CD4-positive, CD25-positive, alpha-beta regulatory T cell (primary cell): Measurements from ENCODE around the gene SMIM41. TPM values are rescaled to one million over a fixed set of nuclear protein-coding genes. Genes with fewer than 3 reads are reported as not detected.

Experiments
- ATAC-seq, 2 donors: fragments of 150-1000 bp; cut with Tn5 transposase; one replicate each; pipeline ENCODE4 v1.10.0; 2021; ENCODE audit warnings: low read depth in 2 of 2, moderate number of reproducible peaks in 2 of 2, moderate library complexity in 1 of 2
- DNase-seq, 3 donors: peaks; one replicate each; pipeline versions ENCODE4 v3.0.0 to v3.0.0-alpha.2; 2012 to 2022; ENCODE audit warnings: mixed read lengths in 1 of 3
- H3K27ac ChIP-seq: one replicate; pipeline ENCODE4 v1.7.0; 2013; ENCODE audit warnings: mild to moderate bottlenecking, low read length; ENCODE audit not compliant: insufficient read depth, poor library complexity, severe bottlenecking
- H3K27me3 ChIP-seq: one replicate; pipeline ENCODE4 v1.7.0; 2013; ENCODE audit warnings: low read length; ENCODE audit not compliant: control insufficient read depth, insufficient read depth
- H3K36me3 ChIP-seq: one replicate; pipeline ENCODE4 v1.7.0; 2013; ENCODE audit warnings: mild to moderate bottlenecking, low read length, moderate library complexity; ENCODE audit not compliant: control insufficient read depth, insufficient read depth
- H3K4me1 ChIP-seq: 2 replicates; pipeline ENCODE4 v1.7.0; 2013; ENCODE audit warnings: mild to moderate bottlenecking, low read length; ENCODE audit not compliant: insufficient read depth, control insufficient read depth, poor library complexity, severe bottlenecking
- H3K4me3 ChIP-seq: one replicate; pipeline ENCODE4 v1.7.0; 2013; ENCODE audit warnings: low read depth, mild to moderate bottlenecking, low read length, moderate library complexity
- H3K9me3 ChIP-seq, 2 experiments: 1 replicate in 1 of 2; 2 replicates in 1 of 2; pipeline ENCODE4 v1.7.0; 2013; ENCODE audit warnings: low read length in 2 of 2, mild to moderate bottlenecking in 1 of 2, moderate library complexity in 1 of 2; ENCODE audit not compliant: control insufficient read depth in 2 of 2
- H3K27ac Mint-ChIP-seq, 3 donors: one replicate each; pipeline ENCODE4 v1.8.0; 2020 to 2022; ENCODE audit warnings: mild to moderate bottlenecking in 3 of 3, mixed read lengths in 3 of 3, moderate library complexity in 2 of 3
- H3K27me3 Mint-ChIP-seq: one replicate; pipeline ENCODE4 v1.8.0; 2022; ENCODE audit warnings: mild to moderate bottlenecking, mixed read lengths
- H3K36me3 Mint-ChIP-seq: one replicate; pipeline ENCODE4 v1.8.0; 2020; ENCODE audit warnings: mixed read lengths
- H3K4me1 Mint-ChIP-seq, 4 donors: one replicate each; pipeline ENCODE4 v1.8.0; 2020 to 2022; ENCODE audit warnings: mixed read lengths in 4 of 4, mild to moderate bottlenecking in 1 of 4
- H3K4me3 Mint-ChIP-seq, 4 donors: one replicate each; pipeline ENCODE4 v1.8.0; 2020 to 2022; ENCODE audit warnings: mild to moderate bottlenecking in 4 of 4, mixed read lengths in 4 of 4, moderate library complexity in 3 of 4
- H3K9me3 Mint-ChIP-seq, 7 donors: one replicate each; pipeline ENCODE4 v1.8.0; 2020 to 2022; ENCODE audit warnings: mixed read lengths in 7 of 7, mild to moderate bottlenecking in 3 of 7, moderate library complexity in 2 of 7
- polyA plus RNA-seq, 4 donors: library from polyadenylated mRNA; unstranded; fragments of 300-500 nt; fragmentation: Illumina TruSeq; gene quantifications; one replicate each; pipeline ENCODE4 v1.2.3, GENCODE V29; 2021
- total RNA-seq: library from RNA; stranded (reverse); gene quantifications from one replicate; pipeline ENCODE4 v1.2.3, GENCODE V29; 2022

Gene SMIM41
- 0.54 TPM for total RNA-seq
- not detected for polyA plus RNA-seq

GRCh38 chr12:52079576-52080402, at the start of gene SMIM41:
TSS of gene SMIM41 (plus strand) at chr12:52079704. CDS start at chr12:52079780, 76 bp downstream.
- Mint-ChIP-seq H3K27ac (peak within 1 kb of the TSS in 1 of 3 donors; percentile 62), H3K4me3 (no peak within 1 kb of the TSS), H3K9me3 (no peaks in the 10 kb centered on the region)

GRCh38 chr12:52032446-52032803, 47.1 kb upstream of the SMIM41 start:
- Mint-ChIP-seq H3K9me3 (no peaks in the 10 kb centered on the region), H3K4me1 (peaks cover 6 to 30% (median 19%) of the 10 kb centered on the region in 4 donors), H3K36me3 (no peaks in the 10 kb centered on the region), H3K27ac (peak overlapping the region; percentile 82 to 96 (median 90)), H3K4me3 (peak overlapping the region; percentile 70 to 95 (median 87)), H3K27me3 (peaks cover 8% of the 10 kb centered on the region)
- H3K4me3 ChIP-seq = peak overlapping the region; percentile 63
- peak overlapping the region; percentile 86 for H3K27ac ChIP-seq
- H3K9me3 ChIP-seq = no peaks in the 10 kb centered on the region
- ATAC-seq (no peak), DNase-seq (no peak)
- H3K4me1 ChIP-seq = peaks cover 30% of the 10 kb centered on the region
- H3K27me3 ChIP-seq = no peaks in the 10 kb centered on the region
- H3K36me3 ChIP-seq = no peaks in the 10 kb centered on the region

More at GRCh38 chr12:52079576-52080402, at the start of gene SMIM41:
- Histone ChIP-seq H3K4me1 (peaks cover 5% of the 10 kb centered on the region), H3K27me3 (no peaks in the 10 kb centered on the region), H3K36me3 (peaks cover 38% of the 10 kb centered on the region), H3K27ac (no peak within 1 kb of the TSS), H3K9me3 (no peaks in the 10 kb centered on the region), H3K4me3 (no peak within 1 kb of the TSS)
- H3K4me1 Mint-ChIP-seq = peaks cover 0 to 30% (median 11%) of the 10 kb centered on the region in 4 donors
- peaks cover 10% of the 10 kb centered on the region for H3K36me3 Mint-ChIP-seq
- H3K27me3 Mint-ChIP-seq = peaks cover 6% of the 10 kb centered on the region
- ATAC-seq = no peak
- DNase-seq = no peak

- H3K27ac Mint-ChIP-seq = peak overlapping the region; percentile 82 to 96 (median 90)
- ATAC-seq = peak; percentile 85 to 90
- Histone ChIP-seq H3K27ac (peak overlapping the region; percentile 86), H3K36me3 (no peaks in the 10 kb centered on the region), H3K9me3 (no peaks in the 10 kb centered on the region), H3K4me1 (peaks cover 35% of the 10 kb centered on the region), H3K4me3 (peak overlapping the region; percentile 63), H3K27me3 (no peaks in the 10 kb centered on the region)
- no peaks in the 10 kb centered on the region for H3K36me3 Mint-ChIP-seq
- peaks cover 8% of the 10 kb centered on the region for H3K27me3 Mint-ChIP-seq
- H3K4me3 Mint-ChIP-seq = peak overlapping the region; percentile 70 to 95 (median 87)
- H3K9me3 Mint-ChIP-seq = no peaks in the 10 kb centered on the region
- peak; percentile 83 to 90 (median 90) for DNase-seq
- H3K4me1 Mint-ChIP-seq = peaks cover 6 to 31% (median 19%) of the 10 kb centered on the region in 4 donors
Observed at GRCh38 chr12:52032804-52033445, 46.6 kb upstream of the SMIM41 start.

GRCh38 chr12:52033446-52034140, 45.9 kb upstream of the SMIM41 start:
- Histone ChIP-seq H3K9me3 (no peaks in the 10 kb centered on the region), H3K4me1 (peaks cover 35% of the 10 kb centered on the region), H3K27ac (peak overlapping the region; percentile 86), H3K27me3 (no peaks in the 10 kb centered on the region), H3K4me3 (peak overlapping the region; percentile 61), H3K36me3 (no peaks in the 10 kb centered on the region)
- peaks cover 6 to 37% (median 23%) of the 10 kb centered on the region in 4 donors for H3K4me1 Mint-ChIP-seq
- H3K36me3 Mint-ChIP-seq = no peaks in the 10 kb centered on the region
- H3K27me3 Mint-ChIP-seq = peaks cover 8% of the 10 kb centered on the region
- H3K27ac Mint-ChIP-seq = peak overlapping the region in 2 of 3 donors; percentile 90 to 92
- peaks cover 0 to 2% (median 0%) of the 10 kb centered on the region in 7 donors for H3K9me3 Mint-ChIP-seq
- H3K4me3 Mint-ChIP-seq = peak overlapping the region; percentile 70 to 86 (median 82)
- ATAC-seq = no peak
- DNase-seq = no peak

- ATAC-seq = no peak
Observed at GRCh38 chr12:52035190-52035589, 44.3 kb upstream of the SMIM41 start.

GRCh38 chr12:52035926-52036325, 43.6 kb upstream of the SMIM41 start:
- Histone ChIP-seq H3K27me3 (no peaks in the 10 kb centered on the region), H3K4me3 (no peak overlapping the region), H3K27ac (peak overlapping the region; percentile 82), H3K9me3 (no peaks in the 10 kb centered on the region), H3K4me1 (peaks cover 35% of the 10 kb centered on the region), H3K36me3 (no peaks in the 10 kb centered on the region)
- Mint-ChIP-seq H3K4me1 (peaks cover 6 to 45% (median 27%) of the 10 kb centered on the region in 4 donors), H3K27ac (peak overlapping the region in 2 of 3 donors; percentile 54 to 89), H3K9me3 (peaks cover 0 to 2% (median 0%) of the 10 kb centered on the region in 7 donors), H3K36me3 (no peaks in the 10 kb centered on the region), H3K4me3 (peak overlapping the region; percentile 39 to 84 (median 62)), H3K27me3 (peaks cover 8% of the 10 kb centered on the region)
- no peak for ATAC-seq
- DNase-seq = no peak

More at GRCh38 chr12:52035190-52035589, 44.3 kb upstream of the SMIM41 start:
- H3K27ac ChIP-seq = no peak overlapping the region
- peaks cover 35% of the 10 kb centered on the region for H3K4me1 ChIP-seq
- peak overlapping the region in 1 of 3 donors; percentile 90 for H3K27ac Mint-ChIP-seq
- no peaks in the 10 kb centered on the region for H3K36me3 ChIP-seq
- H3K4me1 Mint-ChIP-seq = peaks cover 6 to 43% (median 26%) of the 10 kb centered on the region in 4 donors
- no peaks in the 10 kb centered on the region for H3K9me3 ChIP-seq
- H3K4me3 ChIP-seq = no peak overlapping the region
- no peaks in the 10 kb centered on the region for H3K36me3 Mint-ChIP-seq
- H3K9me3 Mint-ChIP-seq = peaks cover 0 to 2% (median 0%) of the 10 kb centered on the region in 7 donors
- no peaks in the 10 kb centered on the region for H3K27me3 ChIP-seq
- H3K27me3 Mint-ChIP-seq = peaks cover 8% of the 10 kb centered on the region
- DNase-seq = no peak
- H3K4me3 Mint-ChIP-seq = peak overlapping the region in 2 of 4 donors; percentile 39 to 63

GRCh38 chr12:52036587-52037171, 42.8 kb upstream of the SMIM41 start:
- peaks cover 6 to 48% (median 29%) of the 10 kb centered on the region in 4 donors for H3K4me1 Mint-ChIP-seq
- ATAC-seq (peak; percentile 48 to 65), DNase-seq (peak; percentile 68 to 87 (median 87))
- Histone ChIP-seq H3K36me3 (no peaks in the 10 kb centered on the region), H3K27ac (peak overlapping the region; percentile 82), H3K9me3 (no peaks in the 10 kb centered on the region), H3K27me3 (no peaks in the 10 kb centered on the region), H3K4me1 (peaks cover 37% of the 10 kb centered on the region), H3K4me3 (peak overlapping the region; percentile 52)
- peak overlapping the region in 2 of 3 donors; percentile 56 to 89 for H3K27ac Mint-ChIP-seq
- no peaks in the 10 kb centered on the region for H3K36me3 Mint-ChIP-seq
- H3K9me3 Mint-ChIP-seq = peaks cover 0 to 2% (median 0%) of the 10 kb centered on the region in 7 donors
- peak overlapping the region; percentile 39 to 84 (median 70) for H3K4me3 Mint-ChIP-seq
- peaks cover 8% of the 10 kb centered on the region for H3K27me3 Mint-ChIP-seq
